ENCODE data around the gene BASP1.
"Not testable (repeated sequence)": the region's sequence is repeated elsewhere in the genome, so short reads cannot be mapped to it uniquely, and the experiment has no call there.

The BASP1 gene

GRCh38 chr5:17294639-17295311 lies 77.3 kb downstream of the BASP1 start:
- no peaks in the 10 kb centered on the region for H3K36me3 ChIP-seq (ENCODE audit: insufficient read depth, low read length)
- TF ChIP-seq FOXP2 (optimal IDR thresholded peaks at IDR 0.05; ENCODE audit: control extremely low read depth, extremely low read length, insufficient read depth) (no peak), POLR2AphosphoS5 (IDR thresholded peaks at IDR 0.05; ENCODE audit: borderline replicate concordance, low read depth, low read length) (no peak)
- H3K9ac ChIP-seq (ENCODE audit: insufficient read length), result no peak overlapping the region
- H3K27ac ChIP-seq, result no peak overlapping the region
- DNase-seq (ENCODE audit: low read depth, low spot score), result no peak
- H3K9me3 ChIP-seq (ENCODE audit: low read depth, low read length), result no peaks in the 10 kb centered on the region
- no peak overlapping the region for H3K4me3 ChIP-seq

GRCh38 chr5:17295671-17296070 lies 78.2 kb downstream of the BASP1 start:
- no peak overlapping the region for H3K4me3 ChIP-seq
- TF ChIP-seq FOXP2 (optimal IDR thresholded peaks at IDR 0.05; ENCODE audit: control extremely low read depth, extremely low read length, insufficient read depth), result no peak
- TF ChIP-seq EZH2 (IDR thresholded peaks at IDR 0.05), result no peak
- TF ChIP-seq POLR2AphosphoS5 (IDR thresholded peaks at IDR 0.05; ENCODE audit: borderline replicate concordance, low read depth, low read length), result no peak
- H3K27ac ChIP-seq, result no peak overlapping the region
- DNase-seq (ENCODE audit: low read depth, low spot score), result no peak
- H3K36me3 ChIP-seq (ENCODE audit: insufficient read depth, low read length), result no peaks in the 10 kb centered on the region
- H3K9me3 ChIP-seq (ENCODE audit: low read depth, low read length), result no peaks in the 10 kb centered on the region
- no peak overlapping the region for H3K9ac ChIP-seq (ENCODE audit: insufficient read length)

- no peak overlapping the region for H3K4me3 ChIP-seq
- H3K9ac ChIP-seq (ENCODE audit: insufficient read length), result no peak overlapping the region
- H3K27ac ChIP-seq, result no peak overlapping the region
- no peak for DNase-seq (ENCODE audit: low read depth, low spot score)
- H3K9me3 ChIP-seq (ENCODE audit: low read depth, low read length), result no peaks in the 10 kb centered on the region
- TF ChIP-seq EZH2 (IDR thresholded peaks at IDR 0.05) (no peak), POLR2AphosphoS5 (IDR thresholded peaks at IDR 0.05; ENCODE audit: borderline replicate concordance, low read depth, low read length) (no peak), FOXP2 (optimal IDR thresholded peaks at IDR 0.05; ENCODE audit: control extremely low read depth, extremely low read length, insufficient read depth) (no peak)
- H3K36me3 ChIP-seq (ENCODE audit: insufficient read depth, low read length), result no peaks in the 10 kb centered on the region
These were observed 84.7 kb downstream of the BASP1 start for GRCh38 chr5:17302106-17302505.

GRCh38 chr5:17302604-17303003 lies 85.2 kb downstream of the BASP1 start:
- TF ChIP-seq POLR2AphosphoS5 (IDR thresholded peaks at IDR 0.05; ENCODE audit: borderline replicate concordance, low read depth, low read length) (no peak), EZH2 (IDR thresholded peaks at IDR 0.05) (no peak), FOXP2 (optimal IDR thresholded peaks at IDR 0.05; ENCODE audit: control extremely low read depth, extremely low read length, insufficient read depth) (no peak)
- Histone ChIP-seq H3K36me3 (ENCODE audit: insufficient read depth, low read length) (no peaks in the 10 kb centered on the region), H3K9me3 (ENCODE audit: low read depth, low read length) (no peaks in the 10 kb centered on the region), H3K9ac (ENCODE audit: insufficient read length) (no peak overlapping the region), H3K27ac (no peak overlapping the region), H3K4me3 (no peak overlapping the region)
- DNase-seq (ENCODE audit: low read depth, low spot score), result no peak

GRCh38 chr5:17304282-17304681 lies 86.9 kb downstream of the BASP1 start:
- no peak for TF ChIP-seq FOXP2 (optimal IDR thresholded peaks at IDR 0.05; ENCODE audit: control extremely low read depth, extremely low read length, insufficient read depth)
- TF ChIP-seq POLR2AphosphoS5 (IDR thresholded peaks at IDR 0.05; ENCODE audit: borderline replicate concordance, low read depth, low read length), result no peak
- TF ChIP-seq EZH2 (IDR thresholded peaks at IDR 0.05), result no peak
- Histone ChIP-seq H3K36me3 (ENCODE audit: insufficient read depth, low read length) (no peaks in the 10 kb centered on the region), H3K9ac (ENCODE audit: insufficient read length) (no peak overlapping the region), H3K4me3 (no peak overlapping the region), H3K9me3 (ENCODE audit: low read depth, low read length) (no peaks in the 10 kb centered on the region), H3K27ac (no peak overlapping the region)
- DNase-seq (ENCODE audit: low read depth, low spot score), result no peak

GRCh38 chr5:17305017-17305416 lies 87.6 kb downstream of the BASP1 start:
- H3K9me3 ChIP-seq (ENCODE audit: low read depth, low read length), result no peaks in the 10 kb centered on the region
- peak overlapping the region; percentile 38 for H3K27ac ChIP-seq
- no peak for DNase-seq (ENCODE audit: low read depth, low spot score)
- H3K4me3 ChIP-seq, result no peak overlapping the region
- no peaks in the 10 kb centered on the region for H3K36me3 ChIP-seq (ENCODE audit: insufficient read depth, low read length)
- H3K9ac ChIP-seq (ENCODE audit: insufficient read length), result no peak overlapping the region
- TF ChIP-seq POLR2AphosphoS5 (IDR thresholded peaks at IDR 0.05; ENCODE audit: borderline replicate concordance, low read depth, low read length) (no peak), FOXP2 (optimal IDR thresholded peaks at IDR 0.05; ENCODE audit: control extremely low read depth, extremely low read length, insufficient read depth) (no peak), EZH2 (IDR thresholded peaks at IDR 0.05) (no peak)

GRCh38 chr5:17305964-17306725 lies 88.7 kb downstream of the BASP1 start:
- TF ChIP-seq FOXP2 (optimal IDR thresholded peaks at IDR 0.05; ENCODE audit: control extremely low read depth, extremely low read length, insufficient read depth) (no peak), POLR2AphosphoS5 (IDR thresholded peaks at IDR 0.05; ENCODE audit: borderline replicate concordance, low read depth, low read length) (no peak), EZH2 (IDR thresholded peaks at IDR 0.05) (no peak)
- Histone ChIP-seq H3K4me3 (peak overlapping the region; percentile 13; the same call in 1 of the 2 replicates), H3K27ac (peak overlapping the region; percentile 38), H3K9ac (ENCODE audit: insufficient read length) (no peak overlapping the region), H3K36me3 (ENCODE audit: insufficient read depth, low read length) (no peaks in the 10 kb centered on the region), H3K9me3 (ENCODE audit: low read depth, low read length) (no peaks in the 10 kb centered on the region)
- no peak for DNase-seq (ENCODE audit: low read depth, low spot score)

- no peak for DNase-seq (ENCODE audit: low read depth, low spot score)
- Histone ChIP-seq H3K4me3 (no peak overlapping the region), H3K36me3 (ENCODE audit: insufficient read depth, low read length) (no peaks in the 10 kb centered on the region), H3K27ac (0 out of 2 replicates have a peak overlapping the region, but pooled peaks have one; percentile 38), H3K9me3 (ENCODE audit: low read depth, low read length) (no peaks in the 10 kb centered on the region), H3K9ac (ENCODE audit: insufficient read length) (no peak overlapping the region)
- TF ChIP-seq FOXP2 (optimal IDR thresholded peaks at IDR 0.05; ENCODE audit: control extremely low read depth, extremely low read length, insufficient read depth) (no peak), POLR2AphosphoS5 (IDR thresholded peaks at IDR 0.05; ENCODE audit: borderline replicate concordance, low read depth, low read length) (no peak), EZH2 (IDR thresholded peaks at IDR 0.05) (no peak)
These were observed 89.3 kb downstream of the BASP1 start for GRCh38 chr5:17306726-17307091.

GRCh38 chr5:17307440-17307839 lies 90.0 kb downstream of the BASP1 start:
- H3K9me3 ChIP-seq (ENCODE audit: low read depth, low read length); H3K4me3 ChIP-seq; DNase-seq (ENCODE audit: low read depth, low spot score); H3K27ac ChIP-seq; H3K9ac ChIP-seq (ENCODE audit: insufficient read length); H3K36me3 ChIP-seq (ENCODE audit: insufficient read depth, low read length): not testable (repeated sequence)
